HepG2 (cell line): ENCODE measurements around the gene BRD3.

ENCODE experiments used
- TOE1 ChIP-seq: sonication (generic); formaldehyde crosslinking; IDR thresholded peaks from 2 replicates; pipeline ENCODE4 v1.4.0; 2020; ENCODE audit warnings: mild to moderate bottlenecking, missing genetic modification reagents
- ZNF343 ChIP-seq: sonication (generic); formaldehyde crosslinking; IDR thresholded peaks from 2 replicates; pipeline ENCODE4 v1.4.0; 2020; ENCODE audit warnings: mild to moderate bottlenecking, missing genetic modification reagents

DNA sequence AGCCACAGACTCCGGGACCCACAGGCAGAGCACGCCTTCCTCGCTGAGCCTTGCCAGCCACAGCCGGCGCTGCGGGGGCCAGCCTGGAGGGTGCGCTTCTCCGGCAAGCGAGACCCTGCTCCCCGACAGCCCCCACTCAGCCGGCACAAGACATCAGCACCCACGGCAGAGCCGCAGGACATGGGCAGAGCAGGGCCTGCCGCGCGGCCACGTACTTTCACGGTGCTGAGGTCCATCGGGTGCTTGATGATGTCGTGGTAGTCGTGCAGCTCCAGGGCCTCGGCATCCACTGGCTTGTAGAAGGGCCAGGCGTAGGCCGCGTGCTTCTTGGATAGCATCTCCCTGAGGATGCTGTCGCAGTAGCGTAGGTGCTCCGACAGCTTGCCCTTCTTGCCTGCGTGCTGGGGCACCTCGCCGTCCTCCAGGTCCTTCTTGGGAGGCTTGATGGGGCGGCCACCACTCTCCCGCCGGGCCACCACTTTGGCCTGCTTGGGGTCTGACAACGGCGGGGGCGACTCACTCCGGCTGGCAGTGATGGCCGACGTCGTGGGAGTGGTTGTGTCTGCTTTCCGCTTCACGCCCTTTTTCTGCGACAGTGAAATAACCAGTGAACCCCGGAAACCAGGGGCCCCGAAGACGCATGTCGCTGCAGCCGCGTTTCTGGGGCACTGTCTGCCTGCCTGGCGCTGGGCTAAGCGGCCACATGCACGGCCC lies 19.8 kb downstream of the BRD3 start:
- TF ChIP-seq ZNF343 = no peak
- TF ChIP-seq TOE1 = no peak
